Islet precursor cell (in vitro differentiated cells): ENCODE data around the gene FHIT.

Experiments
- DNase-seq: peaks from one replicate; pipeline ENCODE4 v3.0.0-alpha.2; 2018

The FHIT gene

DNA sequence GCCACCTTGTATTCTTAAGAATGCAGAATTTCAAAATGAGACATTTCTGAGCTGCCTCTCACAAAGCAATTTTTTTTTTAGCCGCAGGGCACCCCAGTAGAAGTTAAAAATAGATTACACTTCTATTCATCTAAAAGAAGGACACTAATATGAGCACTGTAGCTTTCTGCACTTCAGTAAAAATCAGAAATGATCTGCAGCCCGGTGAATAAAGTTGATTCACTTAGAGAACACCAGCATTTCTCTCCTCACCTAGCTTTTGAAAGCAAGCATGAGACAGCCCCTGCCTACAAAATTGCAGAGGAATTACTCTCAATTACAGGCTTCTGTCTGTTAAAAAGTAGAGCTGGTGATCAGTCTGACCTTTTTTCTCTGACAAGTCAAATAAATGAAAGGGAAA, 1062.4 kb downstream of the FHIT start:
- DNase-seq: no peak

DNA sequence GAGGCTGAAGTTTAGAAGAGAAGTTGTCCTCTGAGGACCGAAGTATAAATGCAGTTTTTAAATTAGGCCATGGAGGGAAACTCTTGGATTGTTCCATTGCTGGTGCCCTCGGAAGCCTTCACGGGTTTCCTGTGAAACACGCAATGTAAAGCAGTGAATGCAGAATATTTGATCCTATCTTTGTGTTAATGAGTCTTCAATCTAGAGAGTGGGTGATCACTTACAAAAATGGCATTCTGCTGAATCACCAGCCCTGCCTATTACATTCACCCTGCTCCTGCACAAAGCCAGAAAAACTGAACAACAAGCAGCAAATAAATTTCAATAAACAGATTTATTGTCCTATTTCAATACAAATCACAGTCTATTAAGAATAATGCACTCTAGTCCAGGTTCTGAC, 1063.9 kb downstream of the FHIT start:
- DNase-seq: no peak

GRCh38 chr3:60186359-60186758, 1064.9 kb downstream of the FHIT start:
- DNase-seq: no peak

- DNase-seq: no peak
These were observed 1066.1 kb downstream of the FHIT start for GRCh38 chr3:60185161-60185560.

DNA sequence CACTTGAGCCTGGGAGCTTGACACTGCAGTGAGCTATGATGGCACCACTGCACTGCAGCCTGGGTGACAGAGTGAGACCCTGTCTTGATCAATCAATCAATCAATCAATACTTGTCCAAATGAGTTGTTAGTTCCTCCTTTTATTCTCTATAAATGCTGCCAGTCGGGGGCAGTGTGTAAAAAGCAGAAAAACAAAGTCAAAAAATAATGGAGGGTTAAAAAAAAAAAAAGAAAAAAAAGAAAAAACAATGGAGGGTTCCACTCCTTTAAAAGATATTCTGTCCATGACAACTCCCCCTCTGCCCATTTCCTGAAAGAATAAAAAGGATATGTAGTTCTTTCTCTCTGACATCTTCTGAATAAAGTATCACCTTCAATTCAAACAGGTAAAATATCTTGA, 1068.6 kb downstream of the FHIT start:
- DNase-seq: no peak

DNA sequence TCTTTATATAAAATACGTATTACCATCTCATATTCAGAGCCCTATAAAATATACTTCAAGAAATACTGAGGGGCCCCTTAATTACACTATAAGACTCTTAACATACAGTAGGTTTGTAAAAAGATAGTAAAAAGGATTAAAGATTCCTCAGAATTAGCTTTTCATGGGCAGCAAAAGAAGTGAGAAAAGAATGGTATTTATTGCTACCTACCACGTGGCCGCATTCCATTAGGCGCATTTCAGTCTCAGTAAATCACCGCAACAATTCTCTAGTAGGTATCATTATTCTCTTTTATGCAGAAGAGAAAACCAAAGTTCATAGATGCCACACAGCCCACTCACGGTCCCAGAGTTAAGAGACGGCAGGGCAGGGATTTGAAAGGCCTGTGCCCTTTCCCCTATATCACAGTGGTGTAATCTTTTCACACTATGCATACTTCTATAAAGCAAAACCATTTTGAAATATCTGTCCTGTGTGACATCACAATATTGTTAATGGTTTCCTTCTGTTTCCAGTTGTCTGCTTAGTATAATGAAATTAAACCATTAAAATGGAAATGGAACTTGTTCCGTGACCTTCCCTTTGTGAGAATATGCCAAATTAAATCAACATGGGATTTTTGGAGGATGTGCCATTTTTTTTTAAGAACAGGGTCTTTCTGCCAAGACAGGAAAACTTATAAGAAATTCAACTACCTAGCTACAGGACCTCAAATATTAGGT, 1072.2 kb downstream of the FHIT start:
- no peak for DNase-seq

DNA sequence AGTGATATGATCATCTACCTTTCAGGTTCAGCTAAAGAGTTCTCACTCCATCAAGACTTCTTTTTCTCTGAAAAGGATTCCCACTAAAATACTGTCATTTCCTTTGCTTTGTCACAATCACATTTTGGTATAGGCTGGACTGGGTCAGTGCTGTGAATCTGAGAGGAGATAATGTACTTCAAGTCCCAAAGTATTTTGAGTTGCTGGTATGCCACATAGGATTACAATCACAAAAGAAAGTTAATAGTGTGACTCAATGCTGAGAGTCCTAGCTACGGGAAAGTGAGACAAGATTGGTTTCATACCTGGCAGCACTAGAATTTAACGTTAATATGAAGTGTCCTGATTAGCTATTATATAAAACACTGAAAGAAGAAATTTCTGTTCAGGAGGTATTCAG, 1073.5 kb downstream of the FHIT start:
- no peak for DNase-seq

GRCh38 chr3:60176614-60177013, 1074.6 kb downstream of the FHIT start:
- no peak for DNase-seq

DNA sequence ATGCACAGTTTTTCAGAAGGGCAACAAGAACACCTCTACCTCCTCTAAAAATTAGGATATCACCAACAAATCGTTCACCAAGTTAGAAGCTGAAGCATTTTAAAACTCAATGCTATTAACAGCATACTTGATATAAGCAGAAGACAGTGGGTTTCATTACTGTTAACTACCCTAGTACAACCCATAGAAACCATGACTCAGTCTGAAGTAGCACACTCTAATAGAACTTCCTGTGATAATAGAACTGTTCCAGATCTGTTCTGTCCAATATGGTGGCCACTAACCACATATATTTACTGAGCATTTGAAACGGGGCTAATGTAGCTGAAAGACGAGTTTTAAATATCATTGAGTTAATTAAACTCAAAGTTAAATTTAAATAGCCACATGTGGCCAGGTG, 1075.6 kb downstream of the FHIT start:
- DNase-seq: no peak

DNA sequence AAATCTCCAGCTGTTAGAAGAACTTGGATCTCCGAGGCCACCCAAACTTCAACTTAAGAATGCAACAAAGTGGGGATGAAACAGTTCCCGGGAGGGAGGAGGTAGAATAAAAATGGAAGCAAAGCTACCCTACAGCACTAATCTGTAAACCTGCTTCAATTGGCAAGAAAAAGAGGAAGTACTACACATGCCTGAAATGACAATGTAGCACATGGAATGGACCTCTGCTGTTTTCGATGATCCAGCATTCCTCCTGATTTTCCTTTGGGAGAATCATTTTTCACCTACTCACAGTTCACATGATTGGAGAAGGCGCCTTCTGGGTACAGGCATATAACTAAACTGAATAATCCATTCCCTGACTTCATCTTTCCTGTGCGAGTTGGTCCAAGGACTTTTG, 1081.5 kb downstream of the FHIT start:
- no peak for DNase-seq

DNA sequence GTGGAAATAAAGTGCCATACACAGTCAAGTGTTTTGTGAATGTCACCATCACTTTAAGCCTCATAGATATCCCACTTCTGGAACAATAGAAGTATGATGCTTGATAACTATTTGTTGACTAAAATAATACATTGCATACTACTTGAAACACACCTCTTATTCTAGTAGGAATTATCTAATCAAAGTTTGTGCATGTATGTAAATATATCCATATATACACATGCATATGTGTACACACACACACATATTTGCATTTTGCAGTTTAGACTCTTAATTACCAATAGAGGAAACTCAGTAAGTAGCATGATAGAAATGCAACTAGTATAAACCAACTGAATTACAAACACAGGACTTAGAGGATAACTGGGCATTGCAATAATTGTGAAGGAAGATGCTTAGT, 1084.1 kb downstream of the FHIT start:
- no peak for DNase-seq

DNA sequence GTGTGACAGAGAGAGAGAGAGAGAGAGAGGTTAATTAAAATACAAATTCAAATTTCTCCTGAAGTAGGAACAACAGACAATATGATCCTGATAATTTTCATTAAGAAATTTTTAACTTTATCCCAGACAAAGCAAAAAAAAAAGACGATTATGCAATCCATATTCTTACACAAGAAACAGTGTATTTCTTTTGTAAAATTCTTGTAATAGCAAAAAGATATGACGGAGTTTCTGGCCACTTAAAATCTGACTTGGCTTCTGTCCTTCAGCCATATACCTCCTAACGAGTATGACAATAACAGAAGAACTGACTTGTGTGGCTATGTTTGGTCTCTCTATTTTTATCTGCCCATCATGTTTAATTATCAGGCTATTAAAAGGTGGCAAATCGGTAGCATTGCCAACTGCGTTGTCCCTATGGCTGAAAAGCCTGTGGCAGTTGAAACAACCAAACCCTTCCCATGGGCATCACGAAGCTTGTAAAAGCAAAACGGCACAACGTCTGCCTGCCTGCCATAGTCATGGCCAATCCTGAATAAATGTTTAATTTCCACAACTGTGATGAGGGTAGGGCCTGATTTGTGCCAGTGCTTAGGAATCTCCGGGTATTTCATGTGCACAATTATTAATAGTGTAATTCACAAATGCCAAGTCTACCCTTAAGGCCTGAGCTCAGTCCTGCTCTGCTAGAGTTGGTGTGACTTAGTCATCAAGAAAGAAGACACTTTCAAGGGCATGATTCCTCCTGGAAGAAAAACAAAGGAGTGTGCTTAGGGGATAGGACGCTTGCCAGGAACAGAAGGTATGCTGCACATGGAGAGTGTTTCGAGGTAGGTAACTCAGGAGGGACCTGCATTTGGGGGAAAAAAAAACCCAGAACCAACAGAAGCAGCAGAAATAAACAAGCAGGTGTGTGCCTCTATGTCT, 1090.2 kb downstream of the FHIT start:
- no peak for DNase-seq

GRCh38 chr3:60160111-60160821, 1091.0 kb downstream of the FHIT start:
- no peak for DNase-seq

- no peak for DNase-seq
These were observed 1093.2 kb downstream of the FHIT start for GRCh38 chr3:60158035-60158434.

- no peak for DNase-seq
These were observed 1097.2 kb downstream of the FHIT start for GRCh38 chr3:60154011-60154410.

GRCh38 chr3:60153221-60153999, 1097.8 kb downstream of the FHIT start:
- DNase-seq: no peak

DNA sequence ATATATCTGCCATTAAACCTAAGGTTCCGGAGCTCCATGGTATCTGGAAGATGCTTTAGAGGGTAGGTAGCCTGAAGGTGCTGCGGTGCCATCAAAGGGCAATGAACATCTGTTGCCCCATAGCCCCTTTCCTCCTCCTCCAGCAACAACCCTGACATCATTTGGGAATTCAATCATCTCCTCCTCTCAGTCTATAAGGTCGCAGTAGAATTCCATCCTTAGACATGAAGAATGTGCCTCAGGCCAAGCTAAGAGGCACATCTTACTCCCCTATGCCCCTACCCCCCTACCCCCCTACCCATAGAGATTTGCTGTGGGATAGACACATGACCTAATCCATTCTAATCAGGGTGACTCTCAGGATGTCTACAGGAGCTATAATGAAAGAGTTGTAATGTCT, 1101.8 kb downstream of the FHIT start:
- no peak for DNase-seq

- DNase-seq: no peak
These were observed 1103.9 kb downstream of the FHIT start for GRCh38 chr3:60147249-60147950.

DNA sequence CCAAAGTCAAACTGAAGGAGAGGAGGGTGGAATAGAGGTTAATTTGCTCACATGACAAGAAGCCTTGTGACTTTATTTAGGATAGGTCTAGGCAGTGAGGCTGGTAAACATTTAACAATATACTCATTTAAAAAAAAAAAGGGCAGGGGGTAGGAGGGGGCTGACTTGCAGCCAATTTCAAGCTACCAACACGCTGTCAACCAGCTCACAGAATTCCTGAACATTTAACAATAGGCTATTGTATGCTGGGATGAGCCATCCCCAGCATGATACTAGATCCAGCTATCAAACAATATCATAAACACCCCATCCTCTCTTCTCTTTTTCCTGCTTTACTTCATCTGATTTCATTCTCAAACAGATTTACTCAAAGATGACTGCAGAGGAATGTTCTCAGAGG, 1105.1 kb downstream of the FHIT start:
- no peak for DNase-seq

- DNase-seq: no peak
These were observed 1107.2 kb downstream of the FHIT start for GRCh38 chr3:60144071-60144470.

GRCh38 chr3:60142009-60142408, 1109.2 kb downstream of the FHIT start:
- no peak for DNase-seq

DNA sequence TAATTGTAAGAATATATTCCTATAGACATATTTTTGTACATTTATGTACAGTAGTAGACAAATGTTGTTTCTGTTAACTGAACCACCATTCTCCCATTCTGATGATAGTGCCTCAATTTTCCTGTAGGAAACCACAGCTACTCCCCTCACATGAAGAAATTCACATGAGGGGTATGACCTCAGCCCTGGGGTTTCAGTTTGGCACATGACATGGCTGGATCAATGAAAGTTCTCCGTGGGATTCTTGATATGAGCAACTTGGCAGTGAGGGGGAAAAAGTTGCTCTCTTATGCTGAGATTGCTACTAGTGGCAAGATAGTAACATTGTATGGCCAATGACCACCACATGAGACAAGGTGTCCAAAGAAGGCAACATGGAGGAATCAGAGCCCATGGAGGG, 1111.1 kb downstream of the FHIT start:
- DNase-seq: no peak
